GM12801 (cell line): ENCODE results near the gene CAMTA1.

Experiments used
- CTCF ChIP-seq: IDR thresholded peaks from one replicate; pipeline ENCODE4 v1.5.1; 2011; ENCODE audit warnings: control low read depth; ENCODE audit not compliant: insufficient read length; ENCODE audit errors: extremely low read depth

Gene CAMTA1

GRCh38 chr1:7174561-7174960 lies 389.3 kb downstream of the CAMTA1 start:
- no peak for TF ChIP-seq CTCF

GRCh38 chr1:7174980-7175906 lies 390.0 kb downstream of the CAMTA1 start:
- no peak for TF ChIP-seq CTCF

- no peak for TF ChIP-seq CTCF
Observed at GRCh38 chr1:7177021-7177420, 391.8 kb downstream of the CAMTA1 start.

GRCh38 chr1:7177438-7178146 lies 392.3 kb downstream of the CAMTA1 start:
- no peak for TF ChIP-seq CTCF

GRCh38 chr1:7178336-7178735 lies 393.1 kb downstream of the CAMTA1 start:
- no peak for TF ChIP-seq CTCF

GRCh38 chr1:7178741-7179140 lies 393.5 kb downstream of the CAMTA1 start:
- TF ChIP-seq CTCF: no peak

GRCh38 chr1:7185721-7186120 lies 400.5 kb downstream of the CAMTA1 start:
- no peak for TF ChIP-seq CTCF
